Stimulated activated CD8-positive, alpha-beta memory T cell treated with anti-CD3 and anti-CD28 coated beads, Interleukin-4, amount 100 ng/mL, for 24 hours (primary cell): ENCODE measurements around the gene PGA3.
"Not testable (repeated sequence)": the region's sequence is repeated elsewhere in the genome, so short reads cannot be mapped to it uniquely, and the experiment has no call there.

Source experiments
- DNase-seq: peaks from one replicate; pipeline ENCODE4 v3.0.0-alpha.2; 2020; ENCODE audit warnings: low read depth

Gene PGA3

GRCh38 chr11:61171907-61172306 is 31.4 kb upstream of the PGA3 start:
- no peak for DNase-seq

GRCh38 chr11:61172356-61172755 is 31.0 kb upstream of the PGA3 start:
- DNase-seq, result no peak

DNA sequence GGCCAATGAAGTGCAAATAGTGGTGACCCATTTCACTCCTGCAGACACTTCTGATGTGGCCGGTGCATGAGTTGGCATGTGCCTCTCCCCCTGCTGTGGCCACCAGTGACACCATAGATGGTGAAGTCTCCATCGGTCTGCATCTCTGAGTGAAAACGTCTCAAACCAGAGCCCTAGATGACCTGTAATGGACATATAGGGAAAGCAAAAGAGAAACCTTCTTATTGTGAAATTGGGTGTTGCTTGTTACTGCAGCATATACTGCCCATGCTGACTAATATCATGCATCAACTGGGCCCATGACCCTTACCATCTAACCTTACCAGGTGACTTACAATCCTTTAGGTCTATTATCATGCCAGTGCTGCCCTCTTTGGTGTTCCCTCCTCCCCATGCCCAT is 30.4 kb upstream of the PGA3 start:
- DNase-seq, result no peak

DNA sequence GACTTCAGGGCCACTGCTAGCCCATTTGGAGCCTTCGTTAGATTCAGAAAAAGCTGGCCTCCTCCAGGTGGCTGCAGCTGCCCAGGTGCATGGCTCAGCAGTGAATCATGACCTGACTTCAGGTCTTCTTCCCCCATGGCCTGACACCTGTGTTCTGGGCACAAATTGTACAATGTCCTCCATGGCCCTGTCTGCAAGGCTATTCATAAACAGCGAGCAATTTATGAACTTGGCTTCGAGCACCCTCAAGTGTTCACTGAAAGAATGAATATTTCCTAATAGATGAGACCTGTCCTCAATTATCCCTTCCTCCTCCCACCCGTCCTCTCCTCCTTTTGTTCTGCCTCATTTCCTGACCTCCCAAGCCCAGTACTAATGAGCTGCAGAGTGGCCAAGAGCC is 29.9 kb upstream of the PGA3 start:
- no peak for DNase-seq

DNA sequence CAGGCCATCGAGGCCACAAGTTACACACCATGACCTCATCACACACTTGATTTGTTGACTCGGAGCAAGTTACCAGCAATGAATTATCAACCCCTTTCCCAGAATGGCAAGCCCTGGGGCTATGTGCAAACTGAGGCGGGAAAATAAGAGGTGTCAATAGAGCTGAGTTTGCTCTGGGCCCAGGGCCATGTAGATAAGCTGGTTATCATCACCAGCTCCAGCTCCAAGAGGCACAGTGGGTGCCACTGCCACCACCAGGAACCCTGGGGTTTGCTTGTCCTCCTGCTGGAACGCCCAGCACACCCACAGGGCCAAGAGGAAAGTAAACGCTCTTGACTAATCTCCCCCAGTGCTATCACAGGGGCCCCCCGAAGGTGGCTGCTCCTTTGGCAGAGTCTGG is 29.0 kb upstream of the PGA3 start:
- no peak for DNase-seq

- no peak for DNase-seq
Observed at GRCh38 chr11:61174949-61175348, 28.4 kb upstream of the PGA3 start.

- DNase-seq, result no peak
Observed at GRCh38 chr11:61176446-61176845, 26.9 kb upstream of the PGA3 start.

GRCh38 chr11:61180205-61180604 is 23.1 kb upstream of the PGA3 start:
- not testable (repeated sequence) for DNase-seq

- no peak for DNase-seq
Observed at GRCh38 chr11:61181489-61181888, 21.8 kb upstream of the PGA3 start.

DNA sequence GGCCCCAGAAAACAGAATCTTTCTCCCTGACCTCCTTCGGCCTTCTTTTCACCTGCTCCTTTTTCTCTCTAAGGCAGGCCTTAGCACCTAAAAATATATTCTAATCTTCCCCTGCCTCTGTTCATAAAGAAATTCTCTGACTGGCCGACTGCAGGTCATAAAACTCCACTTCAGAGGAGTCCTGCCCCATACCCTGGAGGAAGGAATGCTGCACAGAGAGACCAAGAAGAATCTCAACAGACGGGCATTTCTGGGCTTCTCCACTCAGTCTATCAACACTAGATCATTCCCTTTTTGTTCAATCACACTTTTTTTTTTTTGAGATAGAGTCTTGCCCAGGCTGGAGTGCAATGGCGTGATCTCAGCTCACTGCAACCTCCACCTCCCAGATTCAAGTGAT is 19.7 kb upstream of the PGA3 start:
- no peak for DNase-seq

GRCh38 chr11:61186504-61186903 is 16.8 kb upstream of the PGA3 start:
- DNase-seq, result no peak

DNA sequence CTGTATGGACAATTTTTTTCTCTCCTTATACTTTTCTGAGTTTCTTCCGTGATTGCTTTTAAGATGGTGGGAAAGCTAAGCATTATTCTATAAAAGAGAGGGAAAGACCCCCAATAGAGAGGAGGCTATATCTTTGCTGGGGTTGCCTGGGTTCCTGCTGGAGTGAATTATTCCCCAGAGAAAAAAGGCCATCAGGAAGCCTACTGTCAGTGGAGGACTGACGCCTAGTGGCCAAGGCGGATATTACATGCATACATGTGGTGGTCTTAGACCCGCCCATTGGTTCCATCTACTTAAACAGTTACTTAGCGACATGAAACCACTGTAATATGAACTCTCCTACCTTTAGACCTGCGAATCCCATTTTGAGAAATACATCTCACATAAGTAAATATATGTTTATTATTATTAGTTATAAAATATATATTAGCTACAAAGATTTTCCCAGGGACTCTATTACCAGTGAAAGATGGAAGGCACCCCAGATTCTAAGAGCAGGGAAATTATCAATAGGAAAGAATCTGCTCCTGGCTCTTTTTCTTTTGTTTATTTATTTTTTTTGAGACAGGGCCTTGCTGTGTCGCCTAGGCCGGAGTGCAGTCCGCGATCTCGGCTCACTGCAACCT is 15.7 kb upstream of the PGA3 start:
- peak; percentile 68 for DNase-seq

DNA sequence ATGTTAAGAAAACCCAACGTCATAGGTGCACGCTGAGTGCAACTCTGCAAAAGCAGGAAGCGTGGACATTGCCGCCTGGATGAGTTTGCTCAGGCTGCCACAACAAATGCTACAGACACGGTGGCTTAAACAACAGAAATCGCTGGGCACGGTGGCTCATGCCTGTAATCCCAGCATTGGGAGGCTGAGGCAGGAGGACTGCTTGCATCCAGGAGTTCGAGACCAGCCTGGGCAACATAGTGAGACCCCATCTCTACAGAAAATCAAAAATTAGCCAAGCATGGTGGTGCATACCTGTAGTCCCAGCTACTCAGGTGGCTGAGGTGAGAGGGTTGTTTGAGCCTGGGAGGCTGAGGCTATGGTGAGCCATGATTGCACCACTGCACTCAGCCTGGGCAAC is 13.4 kb upstream of the PGA3 start:
- DNase-seq, result no peak

DNA sequence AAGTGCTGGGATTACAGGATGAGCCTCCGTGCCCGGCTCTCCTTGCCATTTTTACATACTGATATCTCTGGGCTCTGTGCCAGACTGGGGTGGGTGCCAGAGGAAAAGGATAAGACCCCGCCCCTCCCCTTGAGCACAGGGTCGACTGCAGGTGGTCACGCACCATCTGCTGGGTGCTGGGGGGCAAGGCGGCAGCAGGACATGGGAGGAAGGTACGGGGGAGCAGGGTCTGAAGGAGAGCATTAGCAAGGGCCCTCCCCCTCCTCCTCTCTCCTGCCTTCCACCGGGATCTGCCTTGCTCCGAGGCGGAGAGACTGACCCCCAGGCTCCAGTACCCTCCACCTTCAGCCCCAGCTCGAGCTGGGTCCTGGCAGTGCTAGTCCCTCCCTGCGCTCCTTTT is 9.7 kb upstream of the PGA3 start:
- DNase-seq, result no peak

GRCh38 chr11:61194169-61194671 is 9.1 kb upstream of the PGA3 start:
- no peak for DNase-seq

DNA sequence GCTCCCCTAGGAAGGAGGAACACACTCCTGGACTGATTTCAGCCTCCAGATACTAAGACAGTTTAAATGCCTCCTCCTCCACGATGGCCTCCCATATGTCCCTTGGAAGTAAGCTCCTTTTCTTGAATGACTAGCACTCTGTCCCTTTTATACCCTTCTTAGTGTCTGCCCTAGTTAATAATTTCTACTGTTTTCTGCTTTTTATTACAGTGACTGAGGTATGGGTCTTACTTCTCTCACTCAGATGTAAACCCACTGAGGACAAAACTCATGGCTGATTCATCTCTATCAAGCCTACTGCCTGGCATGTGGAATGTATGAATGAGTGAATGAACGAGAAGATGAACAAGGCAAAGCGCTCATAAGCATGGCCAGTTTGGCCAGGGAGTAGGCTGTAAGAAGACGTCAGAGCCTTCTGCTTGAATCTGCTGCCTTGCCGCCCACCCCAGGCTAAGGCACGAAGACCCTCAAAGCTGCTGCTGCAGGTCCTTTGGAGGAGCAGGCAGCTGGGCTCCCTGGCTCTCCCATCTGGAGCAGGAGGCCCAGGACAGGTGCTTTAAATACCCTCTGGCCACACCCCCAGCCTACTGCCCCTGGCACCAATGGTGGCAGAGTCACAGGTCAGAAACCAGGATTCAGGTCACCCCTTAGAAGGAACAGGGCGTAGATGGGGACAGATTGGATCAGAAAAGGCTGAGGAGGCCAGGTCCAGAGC is 8.2 kb upstream of the PGA3 start:
- no peak for DNase-seq

DNA sequence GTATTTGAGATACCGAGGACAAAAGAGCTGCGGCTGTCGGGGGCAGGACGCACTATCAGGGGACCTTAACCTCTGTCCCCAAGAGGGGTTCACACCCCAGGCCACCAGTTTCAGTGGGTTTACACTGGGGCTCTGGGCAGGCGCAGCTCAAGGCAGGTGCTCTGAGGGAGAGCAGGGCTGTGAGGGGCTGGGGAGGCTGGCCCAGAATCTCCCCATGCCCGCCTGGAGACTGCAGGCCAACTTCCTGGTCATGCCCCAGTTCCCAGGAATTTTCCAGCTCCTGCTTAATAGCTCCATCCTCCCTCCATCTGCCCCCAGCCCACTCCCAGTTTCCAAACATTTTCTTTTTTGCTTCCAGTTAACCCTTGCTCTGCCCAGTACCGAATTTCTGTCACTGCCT is 7.6 kb upstream of the PGA3 start:
- DNase-seq, result no peak

GRCh38 chr11:61198361-61198760 is 5.0 kb upstream of the PGA3 start:
- DNase-seq, result no peak

DNA sequence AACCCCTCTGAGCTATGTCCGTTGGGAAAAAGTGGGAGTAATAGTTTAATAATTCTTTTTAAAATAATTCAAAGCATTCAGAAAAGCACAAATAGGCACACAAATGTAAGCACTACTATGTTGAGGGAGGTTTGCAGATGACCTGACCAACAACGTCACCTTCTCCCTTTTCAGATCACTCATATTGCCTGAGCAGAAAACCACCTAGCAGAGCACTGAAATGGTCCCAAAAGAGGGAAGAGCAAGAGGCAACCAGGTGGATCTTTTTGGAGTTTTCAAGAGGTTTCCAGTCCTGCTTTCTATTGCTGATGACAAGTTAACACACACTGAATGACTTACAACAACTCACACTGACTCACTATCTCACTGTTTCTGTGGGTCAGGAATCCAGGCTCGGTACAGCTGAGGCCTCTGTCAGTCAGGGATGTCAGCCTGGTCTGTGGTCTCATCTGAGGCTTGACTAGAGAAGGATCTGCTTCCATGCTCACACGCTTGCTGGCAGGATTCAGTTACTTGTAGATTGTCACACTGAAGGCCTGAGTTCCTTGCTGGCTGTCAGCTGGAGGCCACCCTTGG is 4.3 kb upstream of the PGA3 start:
- DNase-seq, result no peak

DNA sequence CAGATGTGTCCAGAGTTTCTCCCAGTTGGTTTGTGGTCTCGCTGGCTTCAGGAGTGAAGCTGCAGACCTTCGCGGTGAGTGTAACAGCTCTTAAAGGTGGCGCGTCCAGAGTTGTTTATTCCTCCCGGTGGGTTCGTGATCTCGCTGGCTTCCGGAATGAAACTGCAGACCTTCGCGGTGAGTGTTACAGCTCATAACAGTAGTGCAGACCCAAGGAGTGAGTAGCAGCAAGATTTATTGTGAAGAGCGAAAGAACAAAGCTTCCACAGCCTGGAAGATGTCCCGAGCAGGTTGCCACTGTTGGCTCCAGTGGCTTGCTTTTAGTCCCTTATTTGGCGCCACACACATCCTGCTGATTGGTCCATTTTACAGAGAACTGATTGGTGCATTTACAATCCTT is 1.8 kb upstream of the PGA3 start:
- no peak for DNase-seq

- DNase-seq, result not testable (repeated sequence)
Observed at GRCh38 chr11:61203873-61204272, 558 bp downstream of the PGA3 start.

GRCh38 chr11:61204502-61205059 is 1.3 kb downstream of the PGA3 start:
- not testable (repeated sequence) for DNase-seq

DNA sequence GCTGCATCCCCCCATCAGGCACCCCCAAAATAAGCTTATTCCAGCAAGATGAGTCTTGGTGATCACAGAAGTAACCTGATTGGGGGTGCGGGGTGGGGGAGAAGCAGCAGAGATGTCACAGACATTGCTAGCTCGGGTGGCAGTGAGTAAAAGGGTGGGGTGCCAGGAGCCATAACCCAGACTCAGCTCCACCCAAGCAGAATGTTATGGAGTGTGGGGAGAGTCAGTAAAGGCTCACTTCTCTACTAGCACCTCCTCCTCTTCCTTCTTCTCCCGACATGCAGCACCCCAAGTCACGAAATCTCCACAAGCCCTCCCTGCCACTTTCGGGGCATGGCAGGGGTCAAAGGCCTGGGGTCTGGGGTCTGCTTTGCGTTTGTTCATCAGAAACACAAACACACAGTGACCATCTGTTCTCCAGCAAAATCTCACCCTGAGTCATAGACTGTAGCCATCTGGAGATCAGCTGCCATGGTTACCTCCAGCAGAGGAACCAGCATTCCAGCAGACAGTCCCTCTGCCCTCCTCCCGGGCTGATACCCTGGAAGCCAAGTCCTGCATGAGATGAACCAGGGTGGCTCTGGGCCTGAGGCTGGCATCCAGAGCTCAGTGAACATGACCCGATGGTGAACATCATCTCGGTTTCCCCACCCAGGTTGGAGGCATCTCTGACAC is 4.5 kb downstream of the PGA3 start:
- not testable (repeated sequence) for DNase-seq
